OCI-LY3 (cell line): ENCODE measurements around the gene INTS11.

ENCODE experiments used
- H2AFZ ChIP-seq: fragments of 200-600, 300-600 bp; shearing (Covaris generic); 2 replicates; pipeline ENCODE4 v1.6.0; 2014; ENCODE audit warnings: antibody characterized with exemption, low read depth, low read length
- H3K27ac ChIP-seq: fragments of 200-600, 300-600 bp; sonication (generic); 2 replicates; pipeline ENCODE4 v1.5.1; 2014; ENCODE audit warnings: mild to moderate bottlenecking, low read length, moderate library complexity, mixed read lengths
- H3K27me3 ChIP-seq: fragments of 200-600, 300-600 bp; sonication (generic); 2 replicates; pipeline ENCODE4 v1.6.1; 2014; ENCODE audit warnings: low read depth, low read length, mixed read lengths
- H3K36me3 ChIP-seq: fragments of 200-600, 300-600 bp; sonication (generic); replicated peaks from 2 replicates; pipeline ENCODE3; 2014; ENCODE audit warnings: low read depth, low read length, mixed read lengths
- H3K4me1 ChIP-seq: fragments of 300-600, 200-600 bp; sonication (generic); 2 replicates; pipeline ENCODE4 v1.6.1; 2014; ENCODE audit warnings: low read length, mixed read lengths
- H3K4me2 ChIP-seq: fragments of 200-600, 300-600 bp; sonication (generic); 2 replicates; pipeline ENCODE4 v1.6.1; 2014; ENCODE audit warnings: low read length, mixed read lengths
- H3K4me3 ChIP-seq: fragments of 300-600, 200-600 bp; sonication (generic); 2 replicates; pipeline ENCODE4 v1.5.1; 2014; ENCODE audit warnings: antibody characterized with exemption, mild to moderate bottlenecking, low read length, moderate library complexity
- H3K79me2 ChIP-seq: fragments of 300-600, 200-600 bp; shearing (Covaris generic); 2 replicates; pipeline ENCODE4 v1.6.1; 2014; ENCODE audit warnings: mild to moderate bottlenecking, low read length, mixed read lengths
- H3K9ac ChIP-seq: fragments of 300-600, 200-600 bp; shearing (Covaris generic); 2 replicates; pipeline ENCODE4 v1.6.0; 2014; ENCODE audit warnings: mild to moderate bottlenecking, low read length, moderate library complexity
- H3K9me3 ChIP-seq: fragments of 200-600, 300-600 bp; shearing (Covaris generic); 2 replicates; pipeline ENCODE4 v1.6.1; 2014; ENCODE audit warnings: low read length, mixed read lengths; ENCODE audit not compliant: insufficient read depth
- H4K20me1 ChIP-seq: fragments of 200-600, 300-600 bp; sonication (generic); 2 replicates; pipeline ENCODE4 v1.6.1; 2016; ENCODE audit warnings: low read length, mixed read lengths; ENCODE audit not compliant: insufficient read depth
- CTCF ChIP-seq: fragments of 200-600, 300-600 bp; sonication (generic); IDR thresholded peaks from 2 replicates; pipeline ENCODE4 v1.5.1; 2014; ENCODE audit warnings: antibody characterized with exemption, low read length, low read depth
- EZH2phosphoT487 ChIP-seq: fragments of 200-600 bp; shearing (Covaris generic); IDR thresholded peaks from 2 replicates; pipeline ENCODE4 v1.6.1; 2018; ENCODE audit warnings: antibody characterized with exemption, mixed run types, low read depth

Gene INTS11

GRCh38 chr1:1308756-1309250 lies 15.7 kb downstream of the INTS11 start:
- TF ChIP-seq EZH2phosphoT487: no peak
- no peak for TF ChIP-seq CTCF
- Histone ChIP-seq H3K27me3 (no peaks in the 10 kb centered on the region), H2AFZ (no peak overlapping the region; the same call in 1 of the 2 replicates), H4K20me1 (0 out of 2 replicates have a peak, but pooled peaks cover 3% of the 10 kb centered on the region), H3K4me3 (peak overlapping the region; percentile 90), H3K27ac (peak overlapping the region; percentile 10; the same call in 1 of the 2 replicates), H3K79me2 (peaks cover 4% of the 10 kb centered on the region), H3K36me3 (peaks cover 15% of the 10 kb centered on the region), H3K9ac (peak overlapping the region; percentile 74), H3K4me1 (peaks cover 27% of the 10 kb centered on the region), H3K9me3 (no peaks in the 10 kb centered on the region), H3K4me2 (peak overlapping the region; percentile 90)

GRCh38 chr1:1307923-1308755 lies 16.3 kb downstream of the INTS11 start, which contains the start of the genes ACAP3 and PUSL1:
TSS of gene ACAP3 (minus strand) at chr1:1307930. CDS start at chr1:1307815, 115 bp downstream.
TSS of gene PUSL1 (plus strand) at chr1:1308597. CDS start at chr1:1308644, 47 bp downstream.
- Histone ChIP-seq H3K36me3 (peaks cover 9% of the 10 kb centered on the region), H3K27me3 (no peaks in the 10 kb centered on the region), H3K4me1 (peaks cover 27% of the 10 kb centered on the region), H3K9me3 (no peaks in the 10 kb centered on the region), H3K9ac (peak within 1 kb of the TSS; percentile 96), H4K20me1 (0 out of 2 replicates have a peak, but pooled peaks cover 3% of the 10 kb centered on the region), H2AFZ (peak within 1 kb of the TSS; percentile 66; the same call in 1 of the 2 replicates), H3K4me2 (peak within 1 kb of the TSS; percentile 90), H3K4me3 (peak within 1 kb of the TSS; percentile 90), H3K27ac (peak within 1 kb of the TSS; percentile 92), H3K79me2 (peaks cover 4% of the 10 kb centered on the region)
- no peak for TF ChIP-seq EZH2phosphoT487
- no peak for TF ChIP-seq CTCF

- no peak for TF ChIP-seq CTCF
- no peak for TF ChIP-seq EZH2phosphoT487
- 0 out of 2 replicates have a peak, but pooled peaks cover 3% of the 10 kb centered on the region for H4K20me1 ChIP-seq
- no peak overlapping the region for H2AFZ ChIP-seq
- H3K27me3 ChIP-seq: no peaks in the 10 kb centered on the region
- H3K79me2 ChIP-seq: peaks cover 4% of the 10 kb centered on the region
- peak overlapping the region; percentile 58 for H3K9ac ChIP-seq
- H3K4me3 ChIP-seq: peak overlapping the region; percentile 81
- H3K27ac ChIP-seq: no peak overlapping the region
- H3K36me3 ChIP-seq: peaks cover 7% of the 10 kb centered on the region
- peak overlapping the region; percentile 66 for H3K4me2 ChIP-seq
- peaks cover 27% of the 10 kb centered on the region for H3K4me1 ChIP-seq
- no peaks in the 10 kb centered on the region for H3K9me3 ChIP-seq
Measured at GRCh38 chr1:1307261-1307922, 17.1 kb downstream of the INTS11 start.
